Adrenal gland (tissue), 5 donors: ENCODE measurements around the gene ADGRL2.

Experiments used
- CTCF ChIP-seq, 6 experiments: fragments of 450-650 bp in 4 of 6; fragments of 200-600 bp in 2 of 6; sonication (generic) in 1 of 6; IDR thresholded peaks; 1 replicate in 5 of 6; 2 replicates in 1 of 6; pipeline versions ENCODE4 v1.5.1 to v1.8.0; 2016 to 2021; ENCODE audit warnings: antibody characterized with exemption in 6 of 6, mild to moderate bottlenecking in 2 of 6, moderate library complexity in 1 of 6
- POLR2A ChIP-seq, 2 donors: fragments of 450-650 bp; IDR thresholded peaks; one replicate each; pipeline ENCODE4 v1.6.1; 2017; ENCODE audit warnings: antibody characterized with exemption in 2 of 2, mild to moderate bottlenecking in 2 of 2, moderate library complexity in 1 of 2
- donor health status: DM: no; HTN: no; CAD: no.

GRCh38 chr1:81754424-81754823, 46.3 kb upstream of the ADGRL2 start:
- no peak for TF ChIP-seq CTCF (IDR thresholded peaks at IDR 0.05)
- no peak for TF ChIP-seq POLR2A (IDR thresholded peaks at IDR 0.05)
